GM21737 (cell line): ENCODE results near the gene PANK4.
"Not testable (repeated sequence)": the region's sequence is repeated elsewhere in the genome, so short reads cannot be mapped to it uniquely, and the experiment has no call there.

Experiments used
- ATAC-seq: cut with Tn5 transposase; IDR thresholded peaks from one replicate; pipeline ENCODE4 v1.9.1; 2021; ENCODE audit warnings: mild to moderate bottlenecking, moderate library complexity; ENCODE audit not compliant: unreplicated experiment

PANK4 gene

DNA sequence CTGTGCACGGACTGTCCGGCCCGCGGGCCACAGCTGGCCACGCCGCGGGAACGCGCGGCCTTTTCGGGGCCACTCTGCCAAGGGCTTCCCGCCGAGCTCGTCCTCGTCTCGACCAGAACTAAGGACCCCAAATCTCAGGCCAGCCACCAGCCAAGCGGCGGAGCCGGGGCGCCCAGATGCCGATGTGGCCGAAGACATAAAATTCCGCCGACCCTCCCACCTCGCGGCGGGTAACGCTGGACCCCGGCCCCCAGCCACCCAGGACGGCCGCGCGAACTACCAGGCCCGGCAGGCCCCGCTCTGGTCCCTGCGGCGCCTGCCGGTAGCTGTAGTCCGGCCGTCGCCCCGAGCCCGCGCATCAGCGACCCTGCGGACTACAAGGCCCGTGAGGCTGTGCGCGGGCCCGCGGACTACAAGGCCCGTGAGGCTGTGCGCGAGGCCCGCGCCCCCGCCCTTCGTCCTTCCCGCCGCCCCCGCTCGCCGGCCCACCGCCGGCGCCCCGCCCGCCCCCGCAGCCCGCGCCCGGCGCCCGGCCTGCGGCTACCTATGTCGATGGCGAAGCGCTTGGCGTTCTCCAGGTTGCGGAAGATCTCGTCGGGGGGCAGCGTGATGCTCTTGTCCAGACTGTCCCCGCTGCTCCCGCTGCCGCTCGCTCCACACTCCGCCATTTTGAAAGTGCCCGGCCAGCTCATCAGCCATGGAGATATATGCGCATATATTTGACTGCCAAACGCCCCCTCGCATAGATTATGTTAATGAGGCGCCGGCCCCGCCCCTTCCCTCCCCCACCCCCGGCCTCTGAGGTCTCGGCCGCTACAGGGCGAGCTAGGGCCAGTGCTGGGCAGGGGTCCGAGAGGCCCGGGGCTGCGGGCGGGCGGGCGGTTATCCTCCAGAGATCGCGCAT is at the start of gene PANK4:
TSS of gene PANK4 (minus strand) at position 677 of the 904 bp plus-strand sequence. CDS start at position 668, 9 bp downstream.
- peak; percentile 71 for ATAC-seq

DNA sequence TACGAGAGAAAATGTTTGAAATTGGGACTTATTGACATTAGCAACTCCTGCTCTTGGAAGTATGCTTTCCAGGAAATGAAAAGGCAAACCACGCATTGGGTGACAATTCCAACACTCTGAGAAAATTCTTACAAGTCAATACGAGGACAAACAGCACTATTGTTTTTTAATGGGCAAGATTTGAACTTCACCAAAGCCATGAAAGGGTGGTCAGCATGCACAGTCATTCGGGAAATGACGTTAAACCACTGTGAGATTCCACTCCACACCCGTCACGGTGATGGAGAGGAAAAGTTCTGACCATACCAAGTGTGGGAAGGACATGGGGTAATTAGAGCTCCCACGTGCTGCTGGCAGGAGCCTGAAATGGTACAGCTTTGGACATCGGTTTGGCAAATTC is 48.0 kb upstream of the PANK4 start:
- ATAC-seq, result no peak

DNA sequence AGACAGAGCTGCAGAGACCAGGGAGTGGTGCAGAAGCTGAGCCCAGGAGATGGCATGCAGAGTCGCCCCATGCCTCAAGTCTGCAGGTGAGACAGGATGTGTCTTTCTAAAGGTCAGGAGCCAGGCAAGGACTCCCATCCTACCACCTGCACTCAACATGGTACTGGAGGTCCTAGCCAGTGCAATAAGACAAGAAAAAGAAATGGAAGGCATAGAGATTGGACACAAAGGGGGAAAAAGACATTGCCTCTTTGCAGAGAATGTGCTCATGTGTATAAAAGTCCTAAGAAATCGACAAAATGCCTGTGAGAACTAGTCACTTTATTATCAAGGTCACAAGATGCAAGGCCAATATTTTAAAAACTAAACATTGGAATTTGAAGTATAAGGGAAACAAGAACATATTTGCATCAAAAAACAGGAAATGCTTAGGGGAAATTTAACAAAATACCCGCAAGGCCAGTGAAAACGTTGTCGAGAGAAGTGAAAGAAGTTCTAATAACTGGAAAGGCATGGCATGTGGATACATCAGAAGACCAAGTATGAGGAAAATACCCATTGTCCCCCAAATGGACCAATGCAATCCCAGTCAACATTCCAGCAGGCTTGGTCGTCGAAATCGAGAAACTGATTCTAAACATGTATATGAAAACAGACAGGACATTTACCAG is 47.0 kb upstream of the PANK4 start:
- ATAC-seq, result no peak

DNA sequence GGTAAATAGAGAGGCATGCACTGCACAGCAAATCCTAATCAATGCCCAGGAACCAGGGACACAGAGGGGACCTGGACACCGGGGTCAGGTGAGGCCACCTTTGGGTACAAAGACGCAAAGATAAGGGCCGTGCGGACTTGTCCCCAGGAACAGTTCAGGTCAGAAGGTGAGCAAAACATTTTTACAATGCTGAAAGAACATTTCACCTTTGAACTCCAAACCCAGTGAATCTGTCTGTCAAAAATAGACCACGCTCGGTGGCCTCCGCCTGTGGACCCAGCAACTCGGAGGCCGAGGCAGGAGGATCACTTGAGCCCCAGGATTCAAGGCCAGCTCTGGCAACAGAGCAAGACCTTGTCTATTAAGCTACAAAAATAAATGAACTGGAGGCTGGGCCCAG is 45.0 kb upstream of the PANK4 start:
- ATAC-seq, result no peak

DNA sequence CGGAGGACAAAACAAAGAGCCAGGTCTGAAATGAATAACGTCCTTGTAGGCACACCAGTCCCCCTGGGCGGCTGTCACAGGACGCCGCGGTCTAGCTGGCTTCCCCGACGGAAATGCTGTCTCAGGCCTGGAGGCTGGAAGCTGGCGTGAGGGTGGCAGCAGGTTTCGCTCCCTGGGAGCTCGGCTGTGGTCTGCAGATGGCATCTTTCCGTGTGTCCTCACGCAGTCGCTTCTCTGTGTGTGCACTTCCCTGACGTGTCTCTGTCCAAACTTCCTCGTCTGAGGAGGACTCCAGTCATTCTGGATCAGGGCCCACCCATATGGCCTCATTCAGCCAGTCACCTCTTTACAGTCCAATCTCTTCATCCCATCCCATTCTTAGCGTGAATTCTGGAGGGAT is 43.9 kb upstream of the PANK4 start:
- no peak for ATAC-seq

DNA sequence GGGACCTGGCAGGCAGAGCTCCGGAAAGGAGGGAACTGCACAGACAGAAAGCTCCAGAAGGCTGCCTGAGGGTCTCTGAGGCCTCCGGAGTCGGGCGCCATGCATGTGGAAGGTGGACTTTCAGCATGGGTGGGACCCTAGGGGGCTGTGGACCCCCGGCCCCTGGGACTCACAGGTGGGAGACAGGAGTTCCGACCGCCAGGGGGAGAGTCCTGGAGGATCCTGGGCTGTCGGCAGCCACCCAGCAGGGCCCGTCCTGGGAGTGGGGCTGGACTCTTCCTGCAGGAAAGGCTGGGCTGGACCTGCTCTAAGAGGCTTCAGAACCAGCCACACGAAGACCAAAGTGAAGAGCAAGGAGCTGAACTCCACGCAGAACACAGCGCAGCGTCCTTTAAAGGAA is 43.3 kb upstream of the PANK4 start:
- ATAC-seq, result not testable (repeated sequence)

DNA sequence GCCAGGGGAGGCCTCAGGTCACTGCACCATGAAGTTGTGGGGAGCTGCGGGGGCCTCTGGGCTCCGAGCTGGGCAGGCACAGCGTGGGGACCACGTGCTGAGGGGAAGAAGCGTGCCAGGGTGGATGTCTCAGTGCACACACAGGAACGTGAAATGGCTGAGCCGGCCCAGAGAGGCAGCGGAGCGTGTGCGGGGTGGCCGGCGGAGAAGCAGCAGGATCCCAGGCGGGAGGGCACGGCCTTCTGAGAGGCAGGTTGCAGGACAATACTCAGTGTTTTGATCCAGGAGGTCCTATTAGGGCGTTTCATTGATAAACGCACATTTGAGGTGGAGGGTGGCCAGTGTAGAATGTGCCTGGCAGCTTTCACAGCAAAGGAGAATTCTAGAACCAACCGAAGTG is 42.7 kb upstream of the PANK4 start:
- ATAC-seq, result no peak

DNA sequence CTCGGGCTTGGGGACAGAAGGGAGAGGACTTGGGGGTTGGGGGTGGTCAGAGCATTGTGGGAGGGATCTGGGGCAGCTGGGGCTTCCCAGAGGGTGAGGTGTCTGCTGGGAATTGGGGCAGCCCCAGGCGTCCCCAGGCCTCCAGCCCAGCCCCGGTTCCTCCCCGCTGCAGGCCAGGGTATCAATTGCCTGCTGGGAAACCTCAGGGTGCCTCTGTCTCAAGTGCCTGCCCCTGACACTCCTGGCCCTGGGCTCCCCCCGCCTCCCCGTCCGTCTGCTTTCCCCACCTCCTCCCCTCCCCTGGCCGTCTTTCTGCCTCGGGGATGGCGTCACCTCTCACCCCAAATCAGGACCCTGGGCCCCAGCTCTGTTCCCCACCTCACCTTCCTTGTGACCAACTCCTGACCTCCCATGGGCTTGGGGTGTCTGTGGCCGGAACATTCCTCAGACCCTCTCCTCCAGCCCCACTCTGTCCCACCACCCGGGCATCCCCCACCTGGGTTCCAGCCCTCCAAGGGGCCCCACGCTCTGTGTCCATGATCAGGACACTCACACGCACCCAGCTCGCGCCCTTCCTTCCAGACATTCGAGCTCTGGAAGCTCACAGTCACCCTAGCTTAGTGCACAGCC is 41.9 kb upstream of the PANK4 start:
- ATAC-seq, result not testable (repeated sequence)

DNA sequence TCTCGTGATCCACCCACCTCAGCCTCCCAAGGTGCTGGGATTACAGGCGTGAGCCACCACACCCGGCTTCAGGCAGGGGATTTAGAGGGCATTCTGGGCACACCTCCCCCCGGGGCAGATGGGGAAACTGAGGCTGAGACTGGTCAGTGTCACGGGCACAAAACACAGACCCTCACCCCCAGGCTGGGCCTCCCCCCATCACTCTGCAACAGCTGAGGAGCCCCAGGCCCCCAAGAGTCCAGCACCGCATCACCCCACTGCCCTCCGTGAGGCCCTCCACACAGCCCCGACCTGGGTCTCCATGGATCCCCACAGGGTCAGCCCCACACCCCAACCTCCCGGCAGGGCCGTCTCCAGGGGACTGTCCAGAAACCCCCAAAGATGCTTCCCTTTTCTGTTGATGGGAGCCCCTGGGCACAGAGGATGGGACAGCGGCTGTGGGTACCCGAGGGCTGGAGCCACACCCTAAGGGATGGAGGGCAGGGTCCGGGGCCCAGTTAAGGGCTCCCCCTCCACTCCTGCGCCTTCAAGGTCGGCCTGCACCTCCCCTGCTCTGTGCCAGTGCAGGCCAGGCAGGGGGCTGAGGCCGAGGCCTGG is 40.8 kb upstream of the PANK4 start:
- ATAC-seq, result no peak

DNA sequence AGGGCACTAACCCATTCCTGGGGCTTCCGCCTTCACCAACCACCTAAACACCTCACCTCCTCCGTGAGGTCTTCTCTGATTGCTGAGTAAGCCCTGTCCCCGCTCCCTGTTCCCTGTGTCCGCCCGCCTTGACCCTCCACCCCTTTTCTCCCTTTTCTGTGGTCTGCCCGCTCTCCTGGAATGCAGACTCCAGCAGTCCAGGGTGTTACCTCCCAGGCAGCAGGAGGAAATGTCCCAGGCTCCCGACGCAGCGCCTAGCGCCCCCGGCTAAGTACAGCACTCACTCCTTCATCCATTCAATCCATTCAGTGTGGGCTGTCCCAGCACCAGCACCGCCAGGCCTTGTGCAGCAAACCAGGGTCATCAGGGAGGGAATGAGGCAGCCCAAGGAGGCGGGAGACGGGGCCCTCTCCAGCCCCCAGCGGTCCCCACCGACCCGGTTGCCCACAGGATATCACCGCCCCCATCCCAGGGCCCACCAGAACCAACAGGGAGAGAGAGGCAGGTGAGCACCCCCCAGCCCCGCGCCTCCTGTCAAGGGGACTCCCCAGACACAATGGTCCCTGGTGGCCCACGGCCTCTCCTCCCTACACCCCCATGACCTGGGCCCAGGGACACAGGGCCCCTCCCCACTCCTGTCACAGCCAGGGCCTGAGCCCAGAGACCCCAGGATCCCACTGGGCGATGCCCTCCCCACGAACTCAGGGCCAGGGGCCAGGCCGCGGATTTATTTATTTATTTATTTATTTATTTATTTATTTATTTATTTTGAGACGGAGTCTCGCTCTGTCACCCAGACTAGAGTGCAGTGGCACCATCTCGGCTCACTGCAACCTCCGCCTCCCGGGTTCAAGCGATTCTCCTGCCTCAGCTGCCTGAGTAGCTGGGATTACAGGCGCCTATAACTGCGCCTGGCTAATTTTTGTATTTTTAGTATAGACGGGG is 40.0 kb upstream of the PANK4 start:
- ATAC-seq, result no peak

DNA sequence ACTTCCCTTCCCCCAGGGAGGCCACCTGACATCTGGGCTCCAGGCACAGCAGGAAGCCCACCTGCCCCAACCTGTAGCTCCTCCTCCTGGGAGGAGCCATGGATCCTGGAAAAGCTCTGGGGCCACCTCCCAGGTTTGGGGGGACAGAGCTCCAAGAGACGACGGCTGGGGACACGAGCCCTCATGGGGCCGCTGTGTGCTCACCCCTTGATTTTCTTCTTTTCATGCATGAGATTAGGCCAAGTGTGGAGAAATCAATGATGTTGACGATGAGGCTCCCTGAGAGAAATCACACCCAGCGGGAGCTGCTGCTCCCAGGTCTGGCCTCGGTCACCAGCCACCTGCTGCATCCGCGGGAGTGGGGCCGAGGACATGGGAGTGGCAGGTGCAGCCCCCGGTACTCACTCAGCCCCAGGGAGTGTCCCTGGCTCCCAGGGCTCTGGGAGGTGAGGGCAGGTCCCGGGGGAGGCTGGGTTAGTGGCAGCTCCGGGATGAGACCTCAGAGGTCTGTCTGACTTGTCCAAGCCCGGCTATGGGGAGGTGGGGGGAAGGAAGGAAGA is 38.5 kb upstream of the PANK4 start:
- ATAC-seq, result no peak

DNA sequence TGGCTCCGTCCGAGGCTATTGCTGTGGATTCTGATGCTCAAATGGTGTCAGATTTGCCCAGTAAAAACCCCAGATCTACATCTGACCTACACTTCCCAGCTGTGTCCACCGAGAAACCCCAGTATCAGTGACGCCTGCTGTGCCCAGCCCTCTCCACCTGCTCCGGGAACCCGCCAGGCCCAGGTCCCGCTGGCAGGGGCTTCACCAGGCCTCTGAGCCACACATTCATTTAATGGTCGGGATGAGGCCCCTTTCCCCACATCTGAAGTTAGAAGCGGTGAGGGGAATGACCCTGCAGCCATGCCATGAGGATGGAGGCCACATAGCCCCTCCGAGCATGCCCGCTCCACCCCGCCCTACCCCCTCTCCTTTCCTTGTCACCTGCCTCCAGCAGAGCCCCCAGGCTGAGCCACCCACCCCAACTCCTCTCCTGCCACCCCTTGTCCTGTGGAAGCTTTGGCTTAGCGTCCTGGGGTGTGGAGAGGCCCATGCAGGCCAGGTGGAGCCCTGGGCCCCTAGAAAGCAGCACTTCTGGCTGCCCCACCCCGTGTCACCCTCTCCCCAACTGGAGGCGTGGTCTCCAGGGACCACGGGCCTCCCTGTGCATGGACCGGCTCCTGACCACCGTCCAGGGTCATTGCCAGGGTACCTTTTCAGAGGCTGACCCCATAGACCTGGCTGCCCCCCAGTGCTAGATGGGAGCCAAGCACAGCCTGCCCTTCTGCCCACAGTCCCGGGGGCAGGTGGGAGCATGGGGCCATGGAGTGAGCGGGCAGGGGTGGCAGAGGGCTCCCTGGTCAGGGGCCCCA is 37.8 kb upstream of the PANK4 start:
- ATAC-seq, result no peak

DNA sequence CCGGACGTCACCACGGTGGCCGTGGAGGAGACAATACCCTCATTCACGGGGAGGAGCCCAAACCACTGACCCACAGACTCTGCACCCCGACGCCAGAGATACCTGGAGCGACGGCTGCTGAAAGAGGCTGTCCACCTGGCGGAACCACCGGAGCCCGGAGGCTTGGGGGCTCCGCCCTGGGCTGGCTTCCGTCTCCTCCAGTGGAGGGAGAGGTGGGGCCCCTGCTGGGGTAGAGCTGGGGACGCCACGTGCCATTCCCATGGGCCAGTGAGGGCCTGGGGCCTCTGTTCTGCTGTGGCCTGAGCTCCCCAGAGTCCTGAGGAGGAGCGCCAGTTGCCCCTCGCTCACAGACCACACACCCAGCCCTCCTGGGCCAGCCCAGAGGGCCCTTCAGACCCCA is 36.8 kb upstream of the PANK4 start:
- no peak for ATAC-seq

DNA sequence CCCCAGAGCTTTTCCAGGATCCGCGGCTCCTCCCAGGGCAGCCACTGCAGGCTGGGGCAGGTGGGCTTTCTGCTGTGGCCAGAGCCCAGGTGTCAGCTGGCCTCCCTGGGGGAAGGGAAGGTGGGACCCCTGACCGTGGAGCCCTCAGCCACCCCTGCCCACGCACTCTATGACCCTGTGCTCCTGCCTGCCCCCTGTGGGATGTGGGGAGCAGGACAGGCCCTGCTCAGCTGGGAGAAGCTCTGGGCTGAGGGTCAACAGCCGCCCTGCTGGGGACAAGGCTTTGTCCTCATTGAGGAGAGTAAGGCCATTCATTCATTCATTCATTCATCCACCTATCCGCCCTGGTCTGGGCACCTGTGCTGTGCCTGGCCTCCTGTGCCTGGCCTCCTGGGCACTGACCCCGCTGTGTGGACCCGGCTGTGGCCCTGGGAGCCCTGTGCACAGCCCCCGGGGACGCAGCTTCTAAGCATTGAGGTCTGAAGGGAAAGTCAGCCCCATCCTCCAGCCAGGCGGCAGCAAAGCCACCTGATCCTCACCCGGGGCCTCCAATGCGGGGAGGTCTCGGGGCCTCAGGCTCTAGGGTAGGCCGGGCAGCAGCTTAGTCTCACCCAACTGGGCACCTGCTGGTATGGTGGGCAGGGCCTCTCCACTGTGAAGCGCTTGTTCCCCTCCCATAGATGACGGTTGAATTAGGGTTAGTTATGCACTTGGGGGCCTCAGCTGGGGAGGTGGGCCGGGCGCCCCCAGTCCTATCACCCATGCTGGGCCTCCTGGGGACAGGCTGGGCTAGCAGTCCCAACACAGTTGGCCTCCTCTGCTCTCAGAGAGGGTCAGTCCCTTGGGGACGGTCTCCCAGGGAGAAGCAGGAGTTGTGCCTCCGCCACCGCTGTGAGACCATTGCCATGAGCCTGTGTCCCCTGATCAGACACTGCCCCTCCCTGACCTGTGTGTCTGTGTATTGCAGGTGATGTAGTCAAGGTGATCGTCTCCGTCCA is 35.8 kb upstream of the PANK4 start:
- ATAC-seq, result no peak

DNA sequence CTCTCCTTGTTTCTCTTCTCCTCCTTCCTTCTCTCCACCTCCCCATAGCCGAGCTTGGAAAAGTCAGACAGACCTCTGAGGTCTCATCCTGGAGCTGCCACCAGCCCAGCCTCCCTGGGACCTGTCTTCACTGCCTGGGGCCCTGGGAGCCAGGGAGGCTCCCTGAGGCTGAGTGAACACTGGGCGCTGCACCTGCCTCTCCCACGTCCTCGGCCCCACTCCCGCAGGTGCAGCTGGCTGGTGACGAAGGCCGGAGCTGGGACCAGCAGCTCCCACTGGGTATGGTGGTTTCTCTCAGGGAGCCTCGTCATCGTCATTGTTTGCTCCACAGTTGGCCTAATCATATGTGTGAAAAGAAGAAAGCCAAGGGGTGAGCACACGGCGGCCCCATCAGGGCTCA is 35.0 kb upstream of the PANK4 start:
- ATAC-seq, result no peak

DNA sequence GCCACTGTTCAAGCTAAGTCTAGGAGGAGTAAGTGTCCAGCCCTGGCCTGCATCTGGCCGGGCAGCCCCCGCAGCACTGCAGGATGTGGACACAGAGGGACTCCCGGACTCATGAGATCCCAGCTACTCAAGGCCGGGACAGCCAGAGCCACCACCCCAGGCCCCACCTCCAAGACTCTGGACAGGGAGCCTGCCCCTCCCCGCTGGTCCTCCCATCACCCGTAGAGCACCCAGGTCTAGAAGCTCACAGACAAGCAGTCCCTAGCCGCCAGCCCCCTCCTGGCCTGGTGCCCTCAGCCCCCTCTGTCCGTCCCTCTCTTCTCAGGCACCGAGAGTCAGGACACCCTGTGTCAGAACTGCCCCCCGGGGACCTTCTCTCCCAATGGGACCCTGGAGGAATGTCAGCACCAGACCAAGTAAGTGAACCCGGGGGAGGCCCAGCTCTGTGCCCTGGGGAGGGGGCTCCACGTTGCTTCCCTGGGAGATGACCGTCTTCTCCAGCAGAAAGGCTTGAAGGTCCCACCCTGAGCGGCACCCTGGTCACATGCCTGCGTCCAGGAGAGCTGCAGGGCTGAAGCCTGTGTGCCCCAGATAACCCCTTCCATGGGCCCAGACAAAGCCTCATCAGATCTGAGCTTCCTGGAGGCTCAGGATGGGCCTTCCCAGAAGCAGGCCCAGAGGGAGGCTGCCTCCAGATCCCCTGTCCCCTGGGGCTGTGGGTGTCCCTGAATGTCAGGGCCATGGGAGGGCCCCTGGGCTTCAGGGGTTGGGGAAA is 34.1 kb upstream of the PANK4 start:
- ATAC-seq, result no peak
